B cell (primary cell): ENCODE measurements around the gene SRR. TPM values are rescaled to one million over a fixed set of nuclear protein-coding genes. Genes with fewer than 3 reads are reported as not detected.

Experiments
- ATAC-seq: fragments of 200-7000 bp; cut with Tn5 transposase; one replicate; pipeline ENCODE4 v1.10.0; 2021; ENCODE audit warnings: low read depth, mild to moderate bottlenecking, moderate number of reproducible peaks, moderate library complexity
- CTCF ChIA-PET: fragments of 350-600 bp; sonication (Branson Sonifier 250); formaldehyde crosslinking; loops from one replicate; lab custom pipeline; 2021; ENCODE audit warnings: antibody characterized with exemption, inconsistent platforms; lab: Charles Lee
- POLR2A ChIA-PET: fragments of 350-600 bp; sonication (Branson Sonifier 250); formaldehyde crosslinking; loops from one replicate; lab custom pipeline; 2021; ENCODE audit warnings: antibody characterized with exemption; lab: Charles Lee
- DNase-seq: peaks from one replicate; pipeline ENCODE4 v3.0.0; 2013
- H2AFZ ChIP-seq: 2 replicates; pipeline ENCODE4 v1.6.1; 2012; ENCODE audit warnings: mild to moderate bottlenecking, low read depth, low read length; ENCODE audit not compliant: insufficient read depth, poor library complexity, severe bottlenecking
- H3K27ac ChIP-seq, 2 donors: 1 replicate in 1 of 2; 2 replicates in 1 of 2; pipeline ENCODE4 v1.5.1; 2012 to 2013; ENCODE audit warnings: low read length in 2 of 2, mild to moderate bottlenecking in 2 of 2, moderate library complexity in 1 of 2
- H3K27me3 ChIP-seq, 4 experiments: fragments of 200-600 bp in 1 of 4; sonication (generic) in 1 of 4; replicated peaks in 1 of 4; 1 replicate in 2 of 4; 2 replicates in 2 of 4; pipeline versions ENCODE4 v1.6.1 to v1.7.0; 2013 to 2016; ENCODE audit warnings: low read length in 3 of 4, mild to moderate bottlenecking in 2 of 4, mixed read lengths in 1 of 4, moderate library complexity in 1 of 4; ENCODE audit not compliant: insufficient read depth in 4 of 4, control insufficient read depth in 3 of 4; ENCODE audit errors: control extremely low read depth in 1 of 4
- H3K36me3 ChIP-seq, 2 experiments: replicated peaks in 1 of 2; 1 replicate in 1 of 2; 2 replicates in 1 of 2; pipeline versions ENCODE4 v1.6.1 to v1.7.1; 2013; ENCODE audit warnings: low read length in 1 of 2; ENCODE audit not compliant: insufficient read depth in 2 of 2, control insufficient read depth in 1 of 2; ENCODE audit errors: control extremely low read depth in 1 of 2, extremely low read depth in 1 of 2
- H3K4me1 ChIP-seq, 2 donors: fragments of 200-600 bp in 1 of 2; sonication (generic) in 1 of 2; 1 replicate in 1 of 2; 2 replicates in 1 of 2; pipeline versions ENCODE4 v1.5.1 to v1.6.1; 2013 to 2017; ENCODE audit warnings: low read length in 2 of 2; ENCODE audit not compliant: control insufficient read depth in 2 of 2, insufficient read depth in 2 of 2
- H3K4me2 ChIP-seq: replicated peaks from 2 replicates; pipeline ENCODE3; 2012; ENCODE audit warnings: mild to moderate bottlenecking, low read depth, low read length; ENCODE audit not compliant: poor library complexity, severe bottlenecking
- H3K4me3 ChIP-seq, 5 experiments: fragments of 200-600 bp in 1 of 5; sonication (generic) in 1 of 5; 1 replicate in 3 of 5; 2 replicates in 2 of 5; pipeline versions ENCODE4 v1.5.1 to v1.7.0; 2011 to 2016; ENCODE audit warnings: low read length in 4 of 5, mild to moderate bottlenecking in 4 of 5, low read depth in 2 of 5, control low read depth in 1 of 5, moderate library complexity in 1 of 5; ENCODE audit not compliant: insufficient read depth in 1 of 5; ENCODE audit errors: control extremely low read depth in 1 of 5, extremely low read depth in 1 of 5
- H3K79me2 ChIP-seq: fragments of 200-600 bp; sonication (generic); one replicate; pipeline ENCODE4 v1.6.0; 2016; ENCODE audit warnings: low read length; ENCODE audit not compliant: control insufficient read depth, insufficient read depth
- H3K9ac ChIP-seq: fragments of 200-600 bp; sonication (generic); 2 replicates; pipeline ENCODE4 v1.6.1; 2017; ENCODE audit warnings: mild to moderate bottlenecking, low read length, moderate library complexity
- H3K9me3 ChIP-seq, 3 donors: one replicate each; pipeline versions ENCODE4 v1.6.1 to v1.7.1; 2013; ENCODE audit warnings: low read length in 2 of 3; ENCODE audit not compliant: control insufficient read depth in 2 of 3, insufficient read depth in 1 of 3; ENCODE audit errors: control extremely low read depth in 1 of 3
- H4K20me1 ChIP-seq: 2 replicates; pipeline ENCODE4 v1.6.0; 2012; ENCODE audit warnings: mild to moderate bottlenecking, low read length; ENCODE audit not compliant: insufficient read depth, control insufficient read depth, poor library complexity, severe bottlenecking
- H3K27ac Mint-ChIP-seq: one replicate; pipeline ENCODE4 v1.8.0; 2021; ENCODE audit warnings: mixed read lengths
- H3K27me3 Mint-ChIP-seq: one replicate; pipeline ENCODE4 v1.8.0; 2021; ENCODE audit warnings: mixed read lengths
- H3K4me1 Mint-ChIP-seq: one replicate; pipeline ENCODE4 v1.8.0; 2021; ENCODE audit warnings: mixed read lengths
- H3K4me3 Mint-ChIP-seq: one replicate; pipeline ENCODE4 v1.8.0; 2021; ENCODE audit warnings: mixed read lengths
- H3K9me3 Mint-ChIP-seq: one replicate; pipeline ENCODE4 v1.8.0; 2022; ENCODE audit warnings: mixed read lengths; ENCODE audit not compliant: insufficient read depth
- CTCF ChIP-seq: fragments of 200-600 bp; IDR thresholded peaks from one replicate; pipeline ENCODE4 v1.8.0; 2022; ENCODE audit warnings: antibody characterized with exemption, mild to moderate bottlenecking
- EZH2 ChIP-seq: IDR thresholded peaks from 2 replicates; pipeline ENCODE4 v1.6.1; 2012; ENCODE audit warnings: borderline replicate concordance, low read depth, mild to moderate bottlenecking, moderate library complexity, low read length; ENCODE audit not compliant: insufficient read depth, poor library complexity, severe bottlenecking
- WGBS: methylation state at CpG from one replicate; pipeline ENCODE4 v1.1.5; 2013; ENCODE audit warnings: missing lambda C conversion rate; ENCODE audit not compliant: insufficient coverage; 5-methylcytosine and 5-hydroxymethylcytosine counted together
- intact Hi-C: fragments of 100-400 bp; cut with micrococcal nuclease; formaldehyde crosslinking; loops from one replicate; pipeline ENCODE4 v1.10.0; 2022
- polyA plus RNA-seq: library from polyadenylated mRNA; depleted of rRNA; stranded (reverse); fragments of >200 nt; gene quantifications from 2 replicates; pipeline ENCODE4 v1.2.3, GENCODE V29; 2012
- total RNA-seq, 2 donors: library from RNA; stranded (reverse); fragments of 120-200 nt in 1 of 2; gene quantifications; 1 replicate in 1 of 2; 2 replicates in 1 of 2; pipeline versions ENCODE4 v1.2.3 to v1.2.4, GENCODE V29; 2013 to 2022

The SRR gene
- total and polyA plus RNA-seq, 2 donors (not counting 1 experiment from before 2014, with no cell fraction given) = 2.6 to 5.1 TPM

- no peak overlapping the region for H3K4me2 ChIP-seq
- no peak overlapping the region for H3K27ac ChIP-seq
- Mint-ChIP-seq H3K27ac (no peak overlapping the region), H3K4me1 (no peaks in the 10 kb centered on the region), H3K4me3 (no peak overlapping the region), H3K27me3 (no peaks in the 10 kb centered on the region), H3K9me3 (no peaks in the 10 kb centered on the region)
- H4K20me1 ChIP-seq = no peaks in the 10 kb centered on the region
- DNase-seq = no peak
- intact Hi-C loops = no loop called here
- H3K27me3 ChIP-seq = no peaks in the 10 kb centered on the region
- ChIA-PET CTCF (interaction anchor here (0.6 to 1.3 kb wide), 3 partner anchors 12 to 402 kb away, joined by 3 to 4 read pairs (median 3); no protein-coding TSS in a partner anchor), POLR2A (no interaction called here)
- H3K9ac ChIP-seq = no peak overlapping the region
- 100% methylated on average over 1 of the region's 1 CpG for WGBS
- H3K9me3 ChIP-seq = no peaks in the 10 kb centered on the region
- H3K4me1 ChIP-seq = no peaks in the 10 kb centered on the region
- H2AFZ ChIP-seq = no peak overlapping the region
- H3K36me3 ChIP-seq = peaks cover 2 to 82% of the 10 kb centered on the region in 2 experiments
- TF ChIP-seq CTCF = no peak
- no peak for TF ChIP-seq EZH2
- peaks cover 33% of the 10 kb centered on the region for H3K79me2 ChIP-seq
- H3K4me3 ChIP-seq = no peak overlapping the region
- ATAC-seq = no peak
Observed at GRCh38 chr17:2295575-2295974, 8.2 kb upstream of the SRR start.

GRCh38 chr17:2297023-2297422 is 6.7 kb upstream of the SRR start:
- DNase-seq = no peak
- Mint-ChIP-seq H3K27me3 (no peaks in the 10 kb centered on the region), H3K9me3 (no peaks in the 10 kb centered on the region), H3K27ac (no peak overlapping the region), H3K4me3 (no peak overlapping the region), H3K4me1 (peaks cover 3% of the 10 kb centered on the region)
- 88% methylated on average over 2 of the region's 5 CpGs for WGBS
- H3K4me1 ChIP-seq = peaks cover 0 to 2% of the 10 kb centered on the region in 2 donors
- no peak for TF ChIP-seq EZH2
- TF ChIP-seq CTCF = no peak
- no peak for ATAC-seq
- no peaks in the 10 kb centered on the region for H3K9me3 ChIP-seq
- no peaks in the 10 kb centered on the region for H3K27me3 ChIP-seq
- H3K4me3 ChIP-seq = no peak overlapping the region
- peaks cover 2 to 72% of the 10 kb centered on the region in 2 experiments for H3K36me3 ChIP-seq
- intact Hi-C loops = no loop called here
- no peak overlapping the region for H2AFZ ChIP-seq
- no peaks in the 10 kb centered on the region for H4K20me1 ChIP-seq
- CTCF ChIA-PET = interaction anchor here (1.0 to 1.2 kb wide), 2 partner anchors 13 to 86 kb away, joined by 3 read pairs; no protein-coding TSS in a partner anchor
- H3K9ac ChIP-seq = no peak overlapping the region
- no peak overlapping the region for H3K4me2 ChIP-seq
- POLR2A ChIA-PET = no interaction called here
- H3K27ac ChIP-seq = no peak overlapping the region
- H3K79me2 ChIP-seq = peaks cover 47% of the 10 kb centered on the region
